Upper lobe of right lung (tissue), 1 donor: ENCODE results near the gene HLA-B. TPM values are rescaled to one million over a fixed set of nuclear protein-coding genes. Genes with fewer than 3 reads are reported as not detected.

Source experiments
- ATAC-seq: fragments of 200-7000 bp; cut with Tn5 transposase; one replicate; pipeline ENCODE4 v1.9.1; 2020; ENCODE audit warnings: mild to moderate bottlenecking, moderate library complexity
- DNase-seq: peaks from one replicate; pipeline ENCODE4 v3.0.0-alpha.2; 2020
- H3K27ac ChIP-seq: fragments of 200-600 bp; one replicate; pipeline ENCODE4 v1.8.0; 2022
- H3K27me3 ChIP-seq: fragments of 200-600 bp; one replicate; pipeline ENCODE4 v1.8.0; 2022; ENCODE audit warnings: mild to moderate bottlenecking
- H3K36me3 ChIP-seq: fragments of 200-600 bp; one replicate; pipeline ENCODE4 v1.8.0; 2022
- H3K4me1 ChIP-seq: fragments of 200-600 bp; one replicate; pipeline ENCODE4 v1.8.0; 2022
- H3K4me3 ChIP-seq: fragments of 200-600 bp; one replicate; pipeline ENCODE4 v1.8.0; 2022; ENCODE audit warnings: mild to moderate bottlenecking
- H3K9me3 ChIP-seq: fragments of 200-600 bp; one replicate; pipeline ENCODE4 v1.8.0; 2022
- intact Hi-C: fragments of 100-400 bp; cut with DNase I; formaldehyde crosslinking; loops from one replicate; pipeline ENCODE4 v1.11.0; 2022
- total RNA-seq: library from RNA; stranded (reverse); fragmentation: NEBNext Ultra II Directional; extraction: Animal tissue kit (Norgen Biotek cat#: 25700); gene quantifications from one replicate; pipeline ENCODE4 v1.2.1, GENCODE V29; 2021
- TF ChIP-seq, protein P1 (sequence below): fragments of 200-600 bp; IDR thresholded peaks from one replicate; pipeline ENCODE4 v1.8.0; 2022; ENCODE audit warnings: antibody characterized with exemption
- donor health status: DM: no; HTN: yes; CAD: no; lungs with severe emphysema.

The HLA-B gene
- total RNA-seq, 1 donor from 2014 or later, result 2,632 TPM

DNA sequence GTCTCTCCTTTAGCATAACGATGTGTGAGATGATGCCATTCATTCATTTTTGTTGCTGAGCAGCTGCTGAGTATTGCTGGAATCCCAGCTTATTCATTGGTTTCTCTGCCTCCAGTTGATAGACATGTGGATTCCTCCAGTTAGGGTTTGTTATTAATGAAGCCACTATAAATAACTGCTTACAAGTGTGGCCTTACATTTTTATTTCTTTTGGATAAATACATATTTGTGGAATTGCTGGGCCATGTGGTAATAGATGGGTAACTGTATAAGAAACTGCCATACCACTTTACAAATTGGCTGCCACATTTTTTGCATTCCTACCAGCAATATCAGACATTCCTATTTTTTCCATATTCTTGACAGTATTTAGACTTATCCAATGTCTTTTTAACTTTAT is 2.6 kb upstream of the HLA-B start:
- Histone ChIP-seq H3K4me1 (peaks cover 9% of the 10 kb centered on the region), H3K4me3 (no peak overlapping the region), H3K9me3 (no peaks in the 10 kb centered on the region), H3K27me3 (peaks cover 4% of the 10 kb centered on the region), H3K27ac (no peak overlapping the region), H3K36me3 (peaks cover 12% of the 10 kb centered on the region)
- intact Hi-C loops, result no loop called here
- ATAC-seq, result no peak
- no peak for DNase-seq
- TF ChIP-seq, protein P1, sequence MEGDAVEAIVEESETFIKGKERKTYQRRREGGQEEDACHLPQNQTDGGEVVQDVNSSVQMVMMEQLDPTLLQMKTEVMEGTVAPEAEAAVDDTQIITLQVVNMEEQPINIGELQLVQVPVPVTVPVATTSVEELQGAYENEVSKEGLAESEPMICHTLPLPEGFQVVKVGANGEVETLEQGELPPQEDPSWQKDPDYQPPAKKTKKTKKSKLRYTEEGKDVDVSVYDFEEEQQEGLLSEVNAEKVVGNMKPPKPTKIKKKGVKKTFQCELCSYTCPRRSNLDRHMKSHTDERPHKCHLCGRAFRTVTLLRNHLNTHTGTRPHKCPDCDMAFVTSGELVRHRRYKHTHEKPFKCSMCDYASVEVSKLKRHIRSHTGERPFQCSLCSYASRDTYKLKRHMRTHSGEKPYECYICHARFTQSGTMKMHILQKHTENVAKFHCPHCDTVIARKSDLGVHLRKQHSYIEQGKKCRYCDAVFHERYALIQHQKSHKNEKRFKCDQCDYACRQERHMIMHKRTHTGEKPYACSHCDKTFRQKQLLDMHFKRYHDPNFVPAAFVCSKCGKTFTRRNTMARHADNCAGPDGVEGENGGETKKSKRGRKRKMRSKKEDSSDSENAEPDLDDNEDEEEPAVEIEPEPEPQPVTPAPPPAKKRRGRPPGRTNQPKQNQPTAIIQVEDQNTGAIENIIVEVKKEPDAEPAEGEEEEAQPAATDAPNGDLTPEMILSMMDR, result no peak

GRCh38 chr6:31358302-31358701 is 1.3 kb upstream of the HLA-B start:
- Histone ChIP-seq H3K27me3 (peaks cover 4% of the 10 kb centered on the region), H3K27ac (no peak overlapping the region), H3K9me3 (no peaks in the 10 kb centered on the region), H3K4me1 (peaks cover 9% of the 10 kb centered on the region), H3K36me3 (peaks cover 24% of the 10 kb centered on the region), H3K4me3 (no peak overlapping the region)
- no peak for DNase-seq
- ATAC-seq, result no peak
- TF ChIP-seq, protein P1, result no peak
- intact Hi-C loops, result no loop called here

DNA sequence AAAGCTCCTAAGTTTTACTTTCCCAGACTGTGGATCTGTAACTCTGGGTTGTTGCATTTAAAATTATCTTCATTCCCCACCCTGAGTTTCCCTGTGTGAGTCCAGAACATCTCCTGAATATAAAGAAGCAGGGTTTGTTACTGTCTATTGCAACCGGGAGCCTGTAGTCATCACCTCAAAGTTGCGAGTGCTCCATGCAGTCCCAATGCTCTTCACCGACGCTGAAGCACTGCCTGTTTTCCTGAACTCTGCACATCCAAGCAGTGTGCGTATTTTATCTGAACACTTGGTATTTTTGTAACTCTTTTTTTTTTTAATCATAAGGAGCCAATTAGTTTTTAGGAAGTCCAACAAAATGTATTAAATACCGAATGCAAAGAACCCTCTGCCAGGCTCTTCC is 907 bp upstream of the HLA-B start:
- ATAC-seq (no peak), DNase-seq (no peak)
- H3K4me3 ChIP-seq, result no peak overlapping the region
- intact Hi-C loops, result no loop called here
- peaks cover 25% of the 10 kb centered on the region for H3K36me3 ChIP-seq
- TF ChIP-seq, protein P1, result no peak
- H3K9me3 ChIP-seq, result no peaks in the 10 kb centered on the region
- H3K27me3 ChIP-seq, result peaks cover 2% of the 10 kb centered on the region
- H3K27ac ChIP-seq, result no peak overlapping the region
- peaks cover 9% of the 10 kb centered on the region for H3K4me1 ChIP-seq

DNA sequence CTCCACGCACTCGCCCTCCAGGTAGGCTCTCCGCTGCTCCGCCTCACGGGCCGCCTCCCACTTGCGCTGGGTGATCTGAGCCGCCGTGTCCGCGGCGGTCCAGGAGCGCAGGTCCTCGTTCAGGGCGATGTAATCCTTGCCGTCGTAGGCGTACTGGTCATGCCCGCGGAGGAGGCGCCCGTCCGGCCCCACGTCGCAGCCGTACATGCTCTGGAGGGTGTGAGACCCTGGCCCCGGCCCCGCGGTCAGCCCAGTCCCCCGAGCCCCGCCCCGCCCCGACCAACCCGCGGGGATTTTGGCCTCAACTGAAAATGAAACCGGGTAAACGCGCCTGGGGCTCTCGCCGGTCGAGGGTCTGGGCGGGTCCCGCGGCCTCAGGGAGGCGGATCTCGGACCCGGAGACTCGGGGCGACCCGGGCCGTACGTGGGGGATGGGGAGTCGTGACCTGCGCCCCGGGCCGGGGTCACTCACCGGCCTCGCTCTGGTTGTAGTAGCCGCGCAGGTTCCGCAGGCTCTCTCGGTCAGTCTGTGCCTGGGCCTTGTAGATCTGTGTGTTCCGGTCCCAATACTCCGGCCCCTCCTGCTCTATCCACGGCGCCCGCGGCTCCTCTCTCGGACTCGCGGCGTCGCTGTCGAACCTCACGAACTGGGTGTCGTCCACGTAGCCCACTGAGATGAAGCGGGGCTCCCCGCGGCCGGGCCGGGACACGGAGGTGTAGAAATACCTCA is 598 bp downstream of the HLA-B start:
- peak; percentile 77 for DNase-seq
- Histone ChIP-seq H3K36me3 (peaks cover 25% of the 10 kb centered on the region), H3K27me3 (no peaks in the 10 kb centered on the region), H3K4me1 (peaks cover 9% of the 10 kb centered on the region), H3K9me3 (no peaks in the 10 kb centered on the region), H3K27ac (peak overlapping the region; percentile 72), H3K4me3 (peak overlapping the region; percentile 67)
- ATAC-seq, result peak; percentile 53
- TF ChIP-seq, protein P1, result no peak
- intact Hi-C loops, result no loop called here

DNA sequence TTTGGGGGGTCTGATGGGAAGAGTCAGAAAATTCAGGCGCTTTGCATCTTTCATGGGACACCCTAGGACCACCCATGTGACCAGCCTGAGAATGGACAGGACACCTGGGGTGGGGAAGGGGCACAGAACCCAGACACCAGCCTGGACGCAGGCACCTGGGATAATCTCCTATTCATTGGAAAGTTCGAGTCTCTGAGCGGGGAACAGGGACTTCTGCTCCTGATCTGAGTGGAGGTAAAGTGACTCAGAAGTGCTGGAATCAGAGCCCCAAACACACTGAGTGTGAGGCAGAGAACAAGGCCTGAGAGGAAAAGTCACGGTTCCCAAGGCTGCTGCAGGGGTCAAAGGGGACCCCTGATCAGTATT is 1.4 kb downstream of the HLA-B start:
- DNase-seq, result no peak
- no peaks in the 10 kb centered on the region for H3K9me3 ChIP-seq
- TF ChIP-seq, protein P1, result no peak
- H3K4me1 ChIP-seq, result peaks cover 9% of the 10 kb centered on the region
- no peaks in the 10 kb centered on the region for H3K27me3 ChIP-seq
- no peak for ATAC-seq
- H3K27ac ChIP-seq, result no peak overlapping the region
- H3K36me3 ChIP-seq, result peaks cover 25% of the 10 kb centered on the region
- intact Hi-C loops, result no loop called here
- peak overlapping the region; percentile 67 for H3K4me3 ChIP-seq
